IPS-18a (cell line): ENCODE results near the gene EFCAB6.

Experiments used
- H3K27ac ChIP-seq: one replicate; pipeline ENCODE4 v1.5.1; 2013; ENCODE audit warnings: low read length
- H3K27me3 ChIP-seq: one replicate; pipeline ENCODE4 v1.6.1; 2013; ENCODE audit warnings: mild to moderate bottlenecking, low read length; ENCODE audit not compliant: control insufficient read depth, insufficient read depth
- H3K36me3 ChIP-seq: one replicate; pipeline ENCODE4 v1.6.1; 2013; ENCODE audit warnings: low read depth, low read length; ENCODE audit not compliant: control insufficient read depth
- H3K4me1 ChIP-seq: one replicate; pipeline ENCODE4 v1.6.1; 2013; ENCODE audit warnings: low read depth, low read length; ENCODE audit not compliant: control insufficient read depth
- H3K4me3 ChIP-seq: one replicate; pipeline ENCODE4 v1.5.1; 2013; ENCODE audit warnings: low read length
- H3K9ac ChIP-seq: one replicate; pipeline ENCODE4 v1.6.1; 2013; ENCODE audit warnings: mild to moderate bottlenecking, low read length, moderate library complexity
- H3K9me3 ChIP-seq: one replicate; pipeline ENCODE4 v1.6.1; 2013; ENCODE audit warnings: low read depth, low read length; ENCODE audit not compliant: control insufficient read depth

Gene EFCAB6

GRCh38 chr22:43555561-43556515 is 256.3 kb downstream of the EFCAB6 start:
- Histone ChIP-seq H3K27me3 (no peaks in the 10 kb centered on the region), H3K4me3 (no peak overlapping the region), H3K9me3 (no peaks in the 10 kb centered on the region), H3K27ac (no peak overlapping the region), H3K36me3 (no peaks in the 10 kb centered on the region), H3K4me1 (peaks cover 4% of the 10 kb centered on the region), H3K9ac (no peak overlapping the region)

GRCh38 chr22:43554694-43555365 is 257.3 kb downstream of the EFCAB6 start:
- Histone ChIP-seq H3K9ac (no peak overlapping the region), H3K4me1 (peaks cover 11% of the 10 kb centered on the region), H3K27ac (no peak overlapping the region), H3K27me3 (no peaks in the 10 kb centered on the region), H3K4me3 (no peak overlapping the region), H3K36me3 (no peaks in the 10 kb centered on the region), H3K9me3 (no peaks in the 10 kb centered on the region)

GRCh38 chr22:43554259-43554636 is 257.9 kb downstream of the EFCAB6 start:
- Histone ChIP-seq H3K9ac (no peak overlapping the region), H3K36me3 (no peaks in the 10 kb centered on the region), H3K4me3 (no peak overlapping the region), H3K27ac (no peak overlapping the region), H3K27me3 (no peaks in the 10 kb centered on the region), H3K9me3 (no peaks in the 10 kb centered on the region), H3K4me1 (peaks cover 16% of the 10 kb centered on the region)

- no peaks in the 10 kb centered on the region for H3K36me3 ChIP-seq
- no peak overlapping the region for H3K9ac ChIP-seq
- no peak overlapping the region for H3K27ac ChIP-seq
- H3K9me3 ChIP-seq, result no peaks in the 10 kb centered on the region
- no peak overlapping the region for H3K4me3 ChIP-seq
- H3K4me1 ChIP-seq, result peaks cover 16% of the 10 kb centered on the region
- no peaks in the 10 kb centered on the region for H3K27me3 ChIP-seq
These were observed 258.4 kb downstream of the EFCAB6 start for GRCh38 chr22:43553451-43554258.

- Histone ChIP-seq H3K9me3 (no peaks in the 10 kb centered on the region), H3K4me3 (no peak overlapping the region), H3K36me3 (no peaks in the 10 kb centered on the region), H3K27me3 (no peaks in the 10 kb centered on the region), H3K4me1 (peaks cover 16% of the 10 kb centered on the region), H3K27ac (no peak overlapping the region), H3K9ac (no peak overlapping the region)
These were observed 261.4 kb downstream of the EFCAB6 start for GRCh38 chr22:43550672-43551071.

- H3K9me3 ChIP-seq, result no peaks in the 10 kb centered on the region
These were observed 262.0 kb downstream of the EFCAB6 start for GRCh38 chr22:43550024-43550620.

GRCh38 chr22:43546186-43546585 is 265.9 kb downstream of the EFCAB6 start:
- H3K9ac ChIP-seq, result no peak overlapping the region
- H3K4me1 ChIP-seq, result peaks cover 15% of the 10 kb centered on the region
- H3K4me3 ChIP-seq, result no peak overlapping the region
- H3K9me3 ChIP-seq, result no peaks in the 10 kb centered on the region
- no peaks in the 10 kb centered on the region for H3K27me3 ChIP-seq
- no peak overlapping the region for H3K27ac ChIP-seq
- H3K36me3 ChIP-seq, result no peaks in the 10 kb centered on the region

More at GRCh38 chr22:43550024-43550620, 262.0 kb downstream of the EFCAB6 start:
- H3K9ac ChIP-seq, result no peak overlapping the region
- no peak overlapping the region for H3K27ac ChIP-seq
- H3K36me3 ChIP-seq, result no peaks in the 10 kb centered on the region
- H3K4me1 ChIP-seq, result peaks cover 16% of the 10 kb centered on the region
- no peaks in the 10 kb centered on the region for H3K27me3 ChIP-seq
- H3K4me3 ChIP-seq, result no peak overlapping the region

GRCh38 chr22:43544289-43544673 is 267.8 kb downstream of the EFCAB6 start:
- Histone ChIP-seq H3K9ac (no peak overlapping the region), H3K4me1 (no peaks in the 10 kb centered on the region), H3K27ac (no peak overlapping the region), H3K36me3 (no peaks in the 10 kb centered on the region), H3K27me3 (no peaks in the 10 kb centered on the region), H3K9me3 (no peaks in the 10 kb centered on the region), H3K4me3 (no peak overlapping the region)

- no peaks in the 10 kb centered on the region for H3K36me3 ChIP-seq
- no peaks in the 10 kb centered on the region for H3K9me3 ChIP-seq
These were observed 268.4 kb downstream of the EFCAB6 start for GRCh38 chr22:43543522-43544288.

GRCh38 chr22:43542681-43543521 is 269.2 kb downstream of the EFCAB6 start:
- H3K27me3 ChIP-seq, result no peaks in the 10 kb centered on the region
- H3K9ac ChIP-seq, result no peak overlapping the region
- no peak overlapping the region for H3K4me3 ChIP-seq
- H3K36me3 ChIP-seq, result no peaks in the 10 kb centered on the region
- no peak overlapping the region for H3K27ac ChIP-seq
- no peaks in the 10 kb centered on the region for H3K9me3 ChIP-seq
- no peaks in the 10 kb centered on the region for H3K4me1 ChIP-seq

More at GRCh38 chr22:43543522-43544288, 268.4 kb downstream of the EFCAB6 start:
- no peak overlapping the region for H3K4me3 ChIP-seq
- H3K27me3 ChIP-seq, result no peaks in the 10 kb centered on the region
- no peak overlapping the region for H3K9ac ChIP-seq
- no peaks in the 10 kb centered on the region for H3K4me1 ChIP-seq
- H3K27ac ChIP-seq, result no peak overlapping the region
